ENCODE data around the gene EGLN2.
"Not testable (repeated sequence)": the region's sequence is repeated elsewhere in the genome, so short reads cannot be mapped to it uniquely, and the experiment has no call there.

EGLN2 gene

DNA sequence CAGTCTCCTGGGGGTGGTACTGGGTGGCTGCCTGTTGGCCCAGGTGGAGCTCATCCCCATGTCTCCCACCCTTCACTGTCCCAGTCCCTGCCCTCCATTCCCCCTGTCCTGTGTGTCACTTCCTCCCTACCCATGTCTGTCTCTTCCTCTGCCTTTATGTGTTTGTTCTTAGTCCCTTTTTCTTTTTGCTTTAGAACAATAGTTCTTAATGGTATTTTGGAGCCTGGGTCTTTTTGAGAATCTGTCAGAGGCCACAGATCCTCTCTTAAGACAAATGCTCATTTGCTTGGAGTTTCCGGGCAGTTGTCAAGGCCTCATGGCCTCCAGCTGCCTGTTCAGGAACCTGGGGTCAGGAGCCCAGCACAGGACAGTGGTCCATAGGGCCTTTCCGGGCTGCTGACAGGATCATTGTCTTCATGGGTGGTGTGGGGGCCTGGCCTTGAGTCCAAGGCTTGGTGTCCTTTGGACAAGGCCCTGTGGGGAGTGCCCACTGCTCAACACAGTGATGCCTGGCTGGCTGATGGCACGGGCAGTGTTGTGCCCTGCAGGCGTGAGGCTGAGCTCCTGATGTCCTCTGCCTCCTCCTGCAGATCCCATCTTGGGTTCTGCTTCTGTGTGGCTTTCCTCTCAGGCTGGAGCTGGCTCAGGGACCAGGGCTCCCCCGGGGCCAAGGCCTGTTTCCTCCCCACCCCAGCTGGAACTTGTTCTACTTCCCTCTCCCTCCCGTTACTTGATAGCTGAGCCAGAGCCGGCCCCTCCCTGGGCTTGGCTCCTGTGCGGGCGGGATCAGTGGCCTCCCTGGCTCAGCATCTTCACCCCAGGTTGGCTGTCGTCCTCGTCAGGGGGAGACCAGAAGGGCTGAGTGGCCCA is 3.5 kb downstream of the EGLN2 start:
- no peak for DNase-seq

GRCh38 chr19:40803170-40803856 is 4.3 kb downstream of the EGLN2 start:
- no peak for DNase-seq

GRCh38 chr19:40803857-40804782 is 5.1 kb downstream of the EGLN2 start:
- DNase-seq = no peak

- DNase-seq = no peak
These were observed 5.8 kb downstream of the EGLN2 start for GRCh38 chr19:40804783-40805242.

DNA sequence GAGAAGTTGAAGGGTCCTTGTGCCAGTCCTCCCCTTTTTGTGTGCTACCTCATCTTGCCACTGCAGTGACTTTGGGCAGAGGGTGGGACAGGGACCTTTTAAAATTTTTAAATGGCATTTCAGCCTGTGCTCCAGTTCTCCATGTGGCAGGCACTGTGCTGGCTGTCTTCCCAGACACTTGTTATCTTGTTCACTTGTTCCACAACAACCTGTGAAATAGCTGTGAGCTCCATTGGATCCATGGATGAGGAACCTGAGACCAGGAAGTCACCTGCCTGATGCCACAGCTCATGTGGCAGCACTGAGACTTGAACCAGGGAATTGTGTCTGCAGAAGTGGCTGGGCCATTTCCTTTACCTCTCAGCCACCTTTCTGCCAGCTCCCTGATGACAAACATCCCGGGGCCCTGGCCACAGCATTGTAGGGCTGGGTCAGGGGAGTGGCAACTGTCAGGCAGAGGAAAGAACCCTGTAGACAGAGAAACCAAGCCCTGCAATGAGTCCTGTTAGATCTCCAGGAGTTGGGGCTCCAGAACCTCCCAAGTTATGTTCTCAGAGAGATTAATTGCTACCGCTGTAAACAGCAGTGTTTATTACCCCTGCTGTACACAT is 6.4 kb downstream of the EGLN2 start:
- DNase-seq = no peak

- DNase-seq = no peak
These were observed 7.6 kb downstream of the EGLN2 start for GRCh38 chr19:40806423-40807146.

DNA sequence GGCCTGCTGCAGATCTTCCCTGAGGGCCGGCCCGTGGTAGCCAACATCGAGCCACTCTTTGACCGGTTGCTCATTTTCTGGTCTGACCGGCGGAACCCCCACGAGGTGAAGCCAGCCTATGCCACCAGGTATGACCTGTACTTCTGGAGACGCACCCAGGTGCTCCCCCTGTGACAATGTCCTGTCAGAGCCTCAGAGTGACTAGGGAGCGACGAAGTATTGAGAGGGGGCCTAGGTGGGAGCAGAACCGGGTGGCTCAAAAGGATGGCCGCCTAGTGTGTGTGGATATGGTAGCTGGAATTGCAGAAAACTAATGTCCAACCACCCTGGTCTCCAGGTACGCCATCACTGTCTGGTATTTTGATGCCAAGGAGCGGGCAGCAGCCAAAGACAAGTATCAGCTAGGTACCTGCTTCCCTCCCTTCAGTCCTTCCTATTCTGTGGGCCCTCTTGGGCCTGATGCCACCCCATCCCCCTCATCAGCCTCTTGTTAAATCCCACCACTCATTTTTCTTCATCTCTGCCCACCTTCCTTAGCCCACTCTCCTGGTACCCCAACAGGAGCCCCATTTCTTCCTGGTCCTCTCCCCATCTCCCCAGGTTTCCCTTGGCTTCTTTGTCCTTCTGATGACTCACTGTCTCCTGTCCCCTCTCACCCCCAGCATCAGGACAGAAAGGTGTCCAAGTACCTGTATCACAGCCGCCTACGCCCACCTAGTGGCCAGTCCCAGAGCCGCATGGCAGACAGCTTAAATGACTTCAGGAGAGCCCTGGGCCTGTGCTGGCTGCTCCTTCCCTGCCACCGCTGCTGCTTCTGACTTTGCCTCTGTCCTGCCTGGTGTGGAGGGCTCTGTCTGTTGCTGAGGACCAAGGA is 8.4 kb downstream of the EGLN2 start:
- no peak for DNase-seq

- no peak for DNase-seq
These were observed 9.0 kb downstream of the EGLN2 start for GRCh38 chr19:40808021-40808325.

DNA sequence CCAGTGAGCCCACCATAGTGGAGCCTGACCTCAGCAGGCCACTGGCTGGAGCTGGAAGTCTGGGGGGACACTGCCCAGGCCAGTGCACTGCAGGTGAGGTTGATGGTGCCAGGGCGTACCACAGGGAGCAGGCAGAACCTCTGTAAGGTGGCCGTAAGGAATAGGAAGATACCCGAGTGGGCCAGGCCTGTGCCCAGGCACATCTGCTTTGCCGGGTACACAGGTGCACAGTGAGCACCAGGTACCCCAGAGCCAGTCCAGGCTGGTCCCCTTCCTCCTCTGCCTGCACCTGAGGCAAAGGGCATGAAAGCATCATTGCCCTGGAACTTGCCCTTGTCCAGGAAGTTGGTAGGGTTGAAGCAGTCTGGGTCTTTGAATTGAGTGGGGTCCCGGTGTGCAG is 9.5 kb downstream of the EGLN2 start:
- no peak for DNase-seq

- DNase-seq = no peak
These were observed 10.5 kb downstream of the EGLN2 start for GRCh38 chr19:40809358-40810086.

- no peak for DNase-seq
These were observed 11.2 kb downstream of the EGLN2 start for GRCh38 chr19:40810160-40810559.

DNA sequence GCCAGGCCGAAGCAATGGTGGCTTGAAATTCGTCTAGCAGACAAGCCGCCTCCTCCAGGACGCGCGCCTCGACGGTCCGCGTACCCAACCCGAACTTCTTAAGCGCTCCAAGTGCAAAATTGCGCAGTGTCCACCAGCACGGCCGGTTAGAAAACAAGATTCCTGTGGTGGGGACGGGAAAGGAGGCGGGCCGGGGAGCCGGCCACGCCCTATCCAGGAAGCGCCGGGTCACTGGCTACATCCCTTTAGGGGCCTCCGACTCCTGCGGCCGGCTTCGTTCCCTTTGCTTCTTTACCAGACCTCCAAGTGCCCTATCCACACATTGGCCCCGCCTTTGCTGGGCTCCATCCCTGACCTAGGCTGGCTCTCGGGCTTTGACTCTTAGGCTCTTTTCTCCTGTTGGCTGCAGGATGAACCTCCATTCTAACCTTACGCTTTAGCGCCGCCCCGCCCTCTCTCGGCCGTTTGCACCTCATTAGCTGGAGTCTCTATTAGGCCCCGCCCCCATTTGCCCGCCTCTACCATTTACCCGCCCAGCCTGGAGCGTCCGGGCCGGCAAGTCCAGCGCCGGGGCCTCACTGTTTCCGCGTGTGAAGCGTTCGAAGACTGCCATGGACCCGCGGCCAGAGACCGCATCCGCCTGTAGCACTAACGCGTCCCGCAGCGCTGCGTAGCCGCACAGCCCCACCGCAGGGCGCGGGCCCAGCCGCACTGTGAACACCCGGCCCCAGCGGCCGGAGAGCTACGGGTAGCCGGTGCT is 11.8 kb downstream of the EGLN2 start:
- DNase-seq = peak; percentile 52

DNA sequence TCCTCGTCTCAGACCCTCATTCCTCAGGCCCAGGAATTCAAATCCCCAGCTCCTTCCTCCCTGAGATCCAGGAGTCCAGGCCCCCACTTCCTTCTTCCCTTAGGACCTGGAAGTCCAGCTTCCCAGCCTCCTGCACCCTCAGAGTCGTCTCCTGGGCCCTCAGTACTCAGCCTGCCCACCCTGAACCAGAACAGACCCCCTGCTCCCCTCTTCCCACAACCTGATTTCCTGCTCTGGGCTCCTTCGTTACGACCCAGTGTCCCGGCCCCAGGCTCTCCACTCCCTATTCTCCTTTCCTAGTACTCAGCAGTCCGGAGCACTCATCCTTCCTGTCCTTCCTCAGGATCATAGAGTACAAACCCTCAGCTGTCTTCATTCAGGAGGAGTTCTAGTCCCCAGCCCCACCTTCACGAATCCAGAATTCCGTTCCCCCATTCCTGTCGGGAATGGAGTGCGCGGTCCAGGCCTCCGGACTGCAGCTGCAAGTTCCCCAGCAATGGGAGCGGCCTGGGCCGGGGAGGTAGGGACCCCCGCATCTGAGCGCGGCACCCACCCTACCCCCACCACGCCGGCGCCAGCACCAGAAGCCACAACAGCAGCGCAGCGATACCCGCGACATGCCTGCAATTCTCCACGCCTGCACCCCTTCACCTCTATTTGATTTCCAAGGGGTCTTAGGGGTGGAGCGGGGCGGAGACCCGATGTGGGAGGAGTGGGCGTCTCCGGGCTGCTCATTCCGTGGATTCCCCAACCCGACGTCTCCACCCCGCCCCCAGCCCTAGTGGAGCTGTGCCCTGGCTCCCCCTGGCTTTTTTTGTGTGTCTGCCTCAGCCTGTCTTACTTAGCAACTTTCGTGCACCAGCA is 12.7 kb downstream of the EGLN2 start:
- no peak for DNase-seq

- not testable (repeated sequence) for DNase-seq
These were observed 13.6 kb downstream of the EGLN2 start for GRCh38 chr19:40812571-40812970.

DNA sequence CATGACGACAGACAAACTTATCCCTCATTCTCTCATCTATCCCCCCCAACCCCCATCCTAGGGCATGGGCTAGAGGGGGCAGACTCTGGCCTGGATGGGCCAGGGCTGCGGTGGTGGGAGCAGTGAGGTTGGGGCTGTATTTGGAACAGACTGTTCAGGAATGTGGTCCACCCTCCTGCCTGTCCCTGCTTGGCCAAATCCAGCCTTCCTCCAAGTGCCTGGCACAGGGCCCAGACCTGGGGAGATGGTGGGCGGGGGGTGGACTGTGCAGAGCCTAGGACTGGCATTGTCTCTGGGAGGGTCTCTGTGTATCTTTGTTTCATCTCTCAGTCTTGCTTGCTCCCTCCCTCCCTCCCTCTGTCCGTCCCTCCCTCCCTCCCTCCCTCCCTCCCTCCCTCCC is 14.2 kb downstream of the EGLN2 start:
- no peak for DNase-seq

- DNase-seq = no peak
These were observed 16.2 kb downstream of the EGLN2 start for GRCh38 chr19:40815223-40815622.

DNA sequence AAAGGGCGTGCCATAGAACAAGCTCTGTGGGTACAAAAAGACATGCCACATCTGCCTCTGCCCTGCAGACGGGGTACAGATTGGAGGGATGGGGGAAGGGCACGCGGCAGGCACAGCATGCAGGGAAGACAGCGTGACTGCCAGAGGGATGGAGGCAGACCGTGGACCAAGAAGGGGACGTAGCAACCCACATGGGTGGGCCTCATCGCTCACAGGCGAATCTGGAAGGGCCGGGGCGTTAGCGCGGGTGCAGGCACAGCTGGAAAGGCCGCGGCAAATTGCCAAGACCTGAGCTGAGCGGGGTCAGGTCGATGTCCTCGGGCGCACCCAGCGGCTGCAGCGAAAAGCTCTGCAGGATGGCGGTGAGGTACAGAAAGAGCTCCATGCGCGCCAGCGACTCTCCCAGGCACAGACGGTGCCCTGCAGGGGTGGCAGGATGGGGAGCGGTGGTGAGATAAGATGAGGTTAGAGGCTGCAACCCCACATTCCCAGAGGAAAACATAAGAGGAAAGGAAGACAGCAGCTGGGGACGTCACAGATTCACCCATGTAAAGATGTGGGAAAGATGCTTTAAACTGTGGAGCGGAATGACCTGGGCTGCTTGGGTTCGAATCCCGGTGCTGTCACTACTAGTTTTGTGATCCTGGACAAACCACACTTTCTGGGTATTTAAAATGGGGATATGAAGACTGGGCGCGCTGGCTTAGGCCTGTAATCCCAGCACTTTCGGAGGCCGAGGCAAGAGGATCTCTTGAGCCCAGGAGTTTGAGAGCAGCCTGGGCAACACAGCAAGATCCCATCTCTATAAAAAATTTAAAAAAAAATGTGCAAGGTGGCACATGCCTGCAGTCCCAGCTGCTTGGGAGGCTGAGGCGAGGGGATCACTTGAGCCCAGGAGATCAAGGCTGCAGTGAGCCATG is 19.7 kb downstream of the EGLN2 start:
- DNase-seq = not testable (repeated sequence)
